Natural killer cell (primary cell): ENCODE results near the gene LIG4. TPM values are rescaled to one million over a fixed set of nuclear protein-coding genes. Genes with fewer than 3 reads are reported as not detected.

Experiments
- ATAC-seq, 3 donors: fragments of 150-1000 bp in 2 of 3; fragments of 200-7000 bp in 1 of 3; cut with Tn5 transposase; 1 replicate in 1 of 3; 2 replicates in 2 of 3; pipeline ENCODE4 v1.10.0; 2021; ENCODE audit warnings: mild to moderate bottlenecking in 2 of 3, moderate library complexity in 2 of 3
- DNase-seq, 2 donors: peaks; one replicate each; pipeline versions ENCODE4 v3.0.0 to v3.0.0-alpha.2; 2013 to 2021; ENCODE audit warnings: mixed read lengths in 1 of 2
- H3K27ac ChIP-seq: one replicate; pipeline ENCODE4 v1.5.1; 2013; ENCODE audit warnings: mild to moderate bottlenecking, low read length
- H3K27me3 ChIP-seq: one replicate; pipeline ENCODE4 v1.6.1; 2013; ENCODE audit warnings: low read length; ENCODE audit not compliant: control insufficient read depth, insufficient read depth
- H3K36me3 ChIP-seq: one replicate; pipeline ENCODE4 v1.6.1; 2013; ENCODE audit warnings: low read length; ENCODE audit not compliant: control insufficient read depth, insufficient read depth
- H3K4me1 ChIP-seq: one replicate; pipeline ENCODE4 v1.6.1; 2013; ENCODE audit warnings: low read length; ENCODE audit not compliant: control insufficient read depth, insufficient read depth
- H3K4me3 ChIP-seq: one replicate; pipeline ENCODE4 v1.5.1; 2013; ENCODE audit warnings: low read length
- H3K9me3 ChIP-seq: one replicate; pipeline ENCODE4 v1.6.1; 2013; ENCODE audit warnings: low read length; ENCODE audit not compliant: control insufficient read depth, insufficient read depth
- H3K27ac Mint-ChIP-seq, 2 donors: one replicate each; pipeline ENCODE4 v1.8.0; 2022; ENCODE audit warnings: mild to moderate bottlenecking in 2 of 2, mixed read lengths in 2 of 2, moderate library complexity in 1 of 2
- H3K27me3 Mint-ChIP-seq, 2 donors: one replicate each; pipeline ENCODE4 v1.8.0; 2022; ENCODE audit warnings: low read depth in 2 of 2, mixed read lengths in 2 of 2
- H3K36me3 Mint-ChIP-seq: one replicate; pipeline ENCODE4 v1.8.0; 2022; ENCODE audit warnings: mixed read lengths
- H3K4me1 Mint-ChIP-seq, 2 donors: one replicate each; pipeline ENCODE4 v1.8.0; 2022; ENCODE audit warnings: mixed read lengths in 2 of 2
- H3K4me3 Mint-ChIP-seq: one replicate; pipeline ENCODE4 v1.8.0; 2022; ENCODE audit warnings: mild to moderate bottlenecking, moderate library complexity, mixed read lengths
- H3K9me3 Mint-ChIP-seq, 2 donors: one replicate each; pipeline ENCODE4 v1.8.0; 2022; ENCODE audit warnings: mixed read lengths in 2 of 2
- WGBS: methylation state at CpG from one replicate; pipeline ENCODE4 v1.1.7; 2013; ENCODE audit warnings: missing lambda C conversion rate; ENCODE audit not compliant: insufficient coverage; 5-methylcytosine and 5-hydroxymethylcytosine counted together
- intact Hi-C: fragments of 100-400 bp; cut with micrococcal nuclease; formaldehyde crosslinking; loops from one replicate; pipeline ENCODE4 v1.14.2; 2022
- total RNA-seq, 4 donors: library from RNA; stranded (reverse); fragments of 120-200 nt in 1 of 4; gene quantifications; one replicate each; pipeline versions ENCODE4 v1.2.3 to v1.2.4, GENCODE V29; 2013 to 2022
- TF ChIP-seq, protein P1 (sequence below): fragments of 200-600 bp; IDR thresholded peaks from one replicate; pipeline ENCODE4 v1.8.0; 2022; ENCODE audit warnings: antibody characterized with exemption

Gene LIG4
- total RNA-seq, 3 donors from 2014 or later (not counting 1 experiment from before 2014, with no cell fraction given), result 7.7 to 8.5 (median 7.9) TPM

DNA sequence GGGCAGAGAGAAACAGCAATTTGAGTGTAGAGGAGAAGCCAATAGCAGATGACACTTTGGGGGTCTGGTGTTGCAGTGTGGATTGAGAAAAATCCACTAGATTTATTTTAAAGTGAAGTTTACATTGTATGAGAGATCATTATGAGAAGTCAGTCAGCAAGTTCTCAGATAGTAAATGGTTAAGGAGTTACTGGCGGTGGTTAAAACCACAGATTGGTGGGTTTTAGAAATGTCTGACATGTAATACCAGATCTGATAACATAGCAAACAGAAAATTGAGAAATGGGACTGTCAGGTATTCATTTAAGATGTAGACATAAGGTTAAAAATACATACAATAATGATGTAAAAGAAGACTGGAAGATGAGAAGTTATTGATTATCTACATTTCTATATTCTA, 10.1 kb upstream of the LIG4 start:
- no peaks in the 10 kb centered on the region for H3K9me3 Mint-ChIP-seq
- TF ChIP-seq, protein P1, sequence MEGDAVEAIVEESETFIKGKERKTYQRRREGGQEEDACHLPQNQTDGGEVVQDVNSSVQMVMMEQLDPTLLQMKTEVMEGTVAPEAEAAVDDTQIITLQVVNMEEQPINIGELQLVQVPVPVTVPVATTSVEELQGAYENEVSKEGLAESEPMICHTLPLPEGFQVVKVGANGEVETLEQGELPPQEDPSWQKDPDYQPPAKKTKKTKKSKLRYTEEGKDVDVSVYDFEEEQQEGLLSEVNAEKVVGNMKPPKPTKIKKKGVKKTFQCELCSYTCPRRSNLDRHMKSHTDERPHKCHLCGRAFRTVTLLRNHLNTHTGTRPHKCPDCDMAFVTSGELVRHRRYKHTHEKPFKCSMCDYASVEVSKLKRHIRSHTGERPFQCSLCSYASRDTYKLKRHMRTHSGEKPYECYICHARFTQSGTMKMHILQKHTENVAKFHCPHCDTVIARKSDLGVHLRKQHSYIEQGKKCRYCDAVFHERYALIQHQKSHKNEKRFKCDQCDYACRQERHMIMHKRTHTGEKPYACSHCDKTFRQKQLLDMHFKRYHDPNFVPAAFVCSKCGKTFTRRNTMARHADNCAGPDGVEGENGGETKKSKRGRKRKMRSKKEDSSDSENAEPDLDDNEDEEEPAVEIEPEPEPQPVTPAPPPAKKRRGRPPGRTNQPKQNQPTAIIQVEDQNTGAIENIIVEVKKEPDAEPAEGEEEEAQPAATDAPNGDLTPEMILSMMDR, result no peak
- intact Hi-C loops, result no loop called here
- no peaks in the 10 kb centered on the region for H3K27me3 Mint-ChIP-seq
- 0% methylated on average over 1 of the region's 1 CpG for WGBS
- Histone ChIP-seq H3K27me3 (no peaks in the 10 kb centered on the region), H3K4me1 (peaks cover 3% of the 10 kb centered on the region), H3K36me3 (no peaks in the 10 kb centered on the region), H3K27ac (no peak overlapping the region), H3K9me3 (no peaks in the 10 kb centered on the region), H3K4me3 (no peak overlapping the region)
- ATAC-seq (peak; percentile 55 to 64 (median 57)), DNase-seq (peak in 1 of 2 donors; percentile 50)
- peaks cover 46 to 54% of the 10 kb centered on the region in 2 donors for H3K4me1 Mint-ChIP-seq
- H3K4me3 Mint-ChIP-seq, result peak overlapping the region; percentile 14
- H3K36me3 Mint-ChIP-seq, result no peaks in the 10 kb centered on the region
- peak overlapping the region in 1 of 2 donors; percentile 15 for H3K27ac Mint-ChIP-seq

DNA sequence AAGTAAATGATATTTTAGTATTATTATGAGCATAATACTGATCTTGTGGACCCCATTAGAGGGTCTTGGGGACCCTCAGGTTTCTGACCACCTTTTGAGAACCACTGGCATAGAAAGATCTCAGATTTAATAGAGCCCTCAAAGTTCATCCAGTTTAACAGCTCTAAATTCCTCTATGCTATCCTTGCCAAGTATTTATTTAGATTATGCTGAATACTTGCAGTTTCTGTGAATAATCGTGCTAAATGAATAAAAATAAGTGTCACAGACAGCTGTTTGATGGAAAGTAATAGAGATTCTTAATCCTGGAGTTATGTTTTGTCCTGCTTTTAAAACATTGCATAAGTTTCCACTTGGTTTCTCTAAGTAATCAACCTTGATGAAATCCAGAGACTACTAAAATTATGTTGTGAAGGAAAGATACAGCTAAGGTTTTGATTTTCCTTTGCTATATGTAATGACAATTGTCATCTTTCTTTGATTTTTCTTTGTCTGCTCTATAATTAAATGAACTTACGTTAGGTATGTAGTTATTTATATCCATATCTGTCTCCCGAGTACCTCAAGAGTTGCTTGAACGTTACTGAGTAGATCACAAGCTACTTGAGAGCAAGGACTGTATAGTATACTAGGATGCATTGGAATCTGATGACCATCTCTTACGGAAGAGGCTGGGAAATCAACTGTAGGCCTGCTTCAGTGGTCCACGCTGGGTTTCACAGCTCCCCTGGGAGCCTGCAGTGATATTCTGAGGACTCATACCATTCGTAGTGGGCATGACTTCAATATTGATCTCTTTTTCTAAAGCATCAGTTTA, 8.6 kb upstream of the LIG4 start:
- no peak for DNase-seq
- H3K4me1 Mint-ChIP-seq, result peaks cover 53 to 69% of the 10 kb centered on the region in 2 donors
- no peak overlapping the region for H3K4me3 Mint-ChIP-seq
- ATAC-seq, result peak in 1 of 3 donors; percentile 29
- no peaks in the 10 kb centered on the region for H3K27me3 Mint-ChIP-seq
- H3K27ac ChIP-seq, result no peak overlapping the region
- H3K9me3 ChIP-seq, result no peaks in the 10 kb centered on the region
- no peaks in the 10 kb centered on the region for H3K36me3 ChIP-seq
- TF ChIP-seq, protein P1, result no peak
- H3K4me1 ChIP-seq, result peaks cover 5% of the 10 kb centered on the region
- 93% methylated on average over 5 of the region's 7 CpGs for WGBS
- no peak overlapping the region for H3K27ac Mint-ChIP-seq
- no peaks in the 10 kb centered on the region for H3K9me3 Mint-ChIP-seq
- no peaks in the 10 kb centered on the region for H3K27me3 ChIP-seq
- no peaks in the 10 kb centered on the region for H3K36me3 Mint-ChIP-seq
- intact Hi-C loops, result no loop called here
- no peak overlapping the region for H3K4me3 ChIP-seq

DNA sequence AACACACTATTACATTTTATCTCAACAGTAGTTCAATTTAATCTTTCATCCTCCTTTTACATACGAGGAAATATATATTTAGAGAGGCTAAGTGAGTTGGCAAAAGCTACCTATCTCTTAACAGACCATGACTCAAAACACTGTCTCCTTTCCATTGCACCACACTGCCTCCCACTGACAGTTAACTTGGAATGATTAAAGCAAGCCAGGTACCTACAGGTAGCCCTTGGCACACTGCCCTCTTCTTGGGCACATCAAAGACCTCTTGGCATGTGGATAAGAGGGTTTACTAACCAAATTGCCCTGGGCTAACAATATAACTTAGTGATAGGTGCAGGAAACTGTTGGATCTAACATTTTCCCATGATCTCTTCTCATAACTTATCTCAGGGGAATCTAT, 4.7 kb upstream of the LIG4 start:
- H3K27ac ChIP-seq, result no peak overlapping the region
- no peaks in the 10 kb centered on the region for H3K27me3 ChIP-seq
- TF ChIP-seq, protein P1, result no peak

More for the DNA sequence above, 4.7 kb upstream of the LIG4 start:
- Mint-ChIP-seq H3K27ac (peak overlapping the region; percentile 95 to 100), H3K4me1 (peaks cover 36 to 51% of the 10 kb centered on the region in 2 donors), H3K27me3 (no peaks in the 10 kb centered on the region), H3K36me3 (no peaks in the 10 kb centered on the region), H3K9me3 (no peaks in the 10 kb centered on the region), H3K4me3 (peak overlapping the region; percentile 82)
- peaks cover 15% of the 10 kb centered on the region for H3K4me1 ChIP-seq
- no peaks in the 10 kb centered on the region for H3K9me3 ChIP-seq
- no peak overlapping the region for H3K4me3 ChIP-seq
- no peaks in the 10 kb centered on the region for H3K36me3 ChIP-seq
- intact Hi-C loops, result no loop called here
- ATAC-seq, result no peak
- no CpG with 5 or more reads among the region's 1 CpG for WGBS
- peak in 1 of 2 donors; percentile 50 for DNase-seq
